GM12874 (cell line): ENCODE results near the gene PTPRG.

ENCODE experiments used
- CTCF ChIP-seq: IDR thresholded peaks from 2 replicates; pipeline ENCODE4 v1.5.1; 2011; ENCODE audit warnings: low read depth, mild to moderate bottlenecking, control low read depth, low read length, moderate library complexity; ENCODE audit not compliant: insufficient read depth

Gene PTPRG

GRCh38 chr3:61813636-61814035 is 252.3 kb downstream of the PTPRG start:
- TF ChIP-seq CTCF, result no peak

- TF ChIP-seq CTCF, result no peak
Measured at GRCh38 chr3:61814674-61815073, 253.3 kb downstream of the PTPRG start.

- no peak for TF ChIP-seq CTCF
Measured at GRCh38 chr3:61819861-61820260, 258.5 kb downstream of the PTPRG start.

- no peak for TF ChIP-seq CTCF
Measured at GRCh38 chr3:61820306-61820992, 259.1 kb downstream of the PTPRG start.

- no peak for TF ChIP-seq CTCF
Measured at GRCh38 chr3:61821823-61822251, 260.5 kb downstream of the PTPRG start.

GRCh38 chr3:61822588-61822987 is 261.2 kb downstream of the PTPRG start:
- TF ChIP-seq CTCF, result no peak

GRCh38 chr3:61824553-61825135 is 263.3 kb downstream of the PTPRG start:
- no peak for TF ChIP-seq CTCF
